ENCODE measurements around the gene KLHDC7B. TPM values are rescaled to one million over a fixed set of nuclear protein-coding genes. Genes with fewer than 3 reads are reported as not detected.

KLHDC7B gene
- total and polyA plus RNA-seq, 2 of the 13 experiments (the other 11 are each of a cell fraction or from before 2014, with no cell fraction given): 0.11 TPM; not detected in 1

DNA sequence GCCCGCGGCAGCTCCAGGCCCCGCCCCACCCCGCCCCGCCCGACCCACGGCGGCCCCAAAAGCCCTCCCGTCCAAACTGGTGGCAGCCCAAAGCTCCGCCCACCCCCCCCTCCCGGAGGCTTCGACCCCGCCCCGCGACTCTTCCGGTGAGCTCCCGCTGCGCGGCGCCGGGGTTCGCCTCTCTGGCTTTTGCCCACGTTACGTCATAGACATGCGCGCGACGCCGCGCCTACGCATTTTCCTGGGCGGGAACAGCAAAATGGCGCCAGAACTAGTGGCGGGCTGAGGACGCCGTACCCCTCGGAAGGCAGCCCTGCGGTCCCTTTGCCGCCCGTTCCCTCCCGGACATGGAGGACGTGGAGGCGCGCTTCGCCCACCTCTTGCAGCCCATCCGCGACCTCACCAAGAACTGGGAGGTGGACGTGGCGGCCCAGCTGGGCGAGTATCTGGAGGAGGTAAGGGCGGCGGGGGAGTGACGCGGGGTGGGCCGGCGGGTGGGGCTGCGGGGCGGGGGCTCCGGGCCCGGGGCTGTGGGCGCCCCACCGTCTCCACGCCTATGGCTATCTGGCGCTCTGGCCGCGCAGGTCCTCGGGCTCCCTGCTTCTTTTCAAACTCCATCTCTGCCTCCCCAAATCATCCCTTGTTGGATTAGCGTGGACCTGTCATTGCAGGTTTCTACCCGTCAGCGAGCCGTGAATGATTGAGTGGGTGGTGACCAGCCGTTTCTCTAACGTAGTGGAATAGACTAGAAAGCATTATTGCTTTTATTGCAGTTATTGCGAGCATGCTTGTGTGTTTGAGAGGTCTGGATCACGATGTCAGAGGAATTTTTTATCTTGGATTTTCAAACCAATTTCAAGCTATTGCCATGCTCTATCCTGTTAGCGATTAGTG lies 37.5 kb upstream of the KLHDC7B start, which contains the start of gene NCAPH2 (continued):
- TF ChIP-seq, protein P1, sequence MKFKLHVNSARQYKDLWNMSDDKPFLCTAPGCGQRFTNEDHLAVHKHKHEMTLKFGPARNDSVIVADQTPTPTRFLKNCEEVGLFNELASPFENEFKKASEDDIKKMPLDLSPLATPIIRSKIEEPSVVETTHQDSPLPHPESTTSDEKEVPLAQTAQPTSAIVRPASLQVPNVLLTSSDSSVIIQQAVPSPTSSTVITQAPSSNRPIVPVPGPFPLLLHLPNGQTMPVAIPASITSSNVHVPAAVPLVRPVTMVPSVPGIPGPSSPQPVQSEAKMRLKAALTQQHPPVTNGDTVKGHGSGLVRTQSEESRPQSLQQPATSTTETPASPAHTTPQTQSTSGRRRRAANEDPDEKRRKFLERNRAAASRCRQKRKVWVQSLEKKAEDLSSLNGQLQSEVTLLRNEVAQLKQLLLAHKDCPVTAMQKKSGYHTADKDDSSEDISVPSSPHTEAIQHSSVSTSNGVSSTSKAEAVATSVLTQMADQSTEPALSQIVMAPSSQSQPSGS (CRISPR knock-in tag; IDR thresholded peaks at IDR 0.05): peak; percentile 95
- TF ChIP-seq WIZ (CRISPR knock-in tag; IDR thresholded peaks at IDR 0.05): no peak
- TF ChIP-seq ZNF160 (CRISPR knock-in tag; IDR thresholded peaks at IDR 0.05): 0 out of 2 replicates have a peak, but pooled peaks have one; percentile 52
- TF ChIP-seq MEIS1 (CRISPR knock-in tag; IDR thresholded peaks at IDR 0.05; ENCODE audit: borderline replicate concordance): no peak
- no peak for TF ChIP-seq SIX4 (CRISPR knock-in tag; IDR thresholded peaks at IDR 0.05)
- TF ChIP-seq ZNF251 (CRISPR knock-in tag; IDR thresholded peaks at IDR 0.05): no peak
- TF ChIP-seq SCMH1 (CRISPR knock-in tag; IDR thresholded peaks at IDR 0.05; ENCODE audit: borderline replicate concordance): no peak
- TF ChIP-seq ZNF552 (CRISPR knock-in tag; IDR thresholded peaks at IDR 0.05; ENCODE audit: borderline replicate concordance): no peak
- no peak for TF ChIP-seq ZNF547 (CRISPR knock-in tag; IDR thresholded peaks at IDR 0.05)
- TF ChIP-seq, protein P2, sequence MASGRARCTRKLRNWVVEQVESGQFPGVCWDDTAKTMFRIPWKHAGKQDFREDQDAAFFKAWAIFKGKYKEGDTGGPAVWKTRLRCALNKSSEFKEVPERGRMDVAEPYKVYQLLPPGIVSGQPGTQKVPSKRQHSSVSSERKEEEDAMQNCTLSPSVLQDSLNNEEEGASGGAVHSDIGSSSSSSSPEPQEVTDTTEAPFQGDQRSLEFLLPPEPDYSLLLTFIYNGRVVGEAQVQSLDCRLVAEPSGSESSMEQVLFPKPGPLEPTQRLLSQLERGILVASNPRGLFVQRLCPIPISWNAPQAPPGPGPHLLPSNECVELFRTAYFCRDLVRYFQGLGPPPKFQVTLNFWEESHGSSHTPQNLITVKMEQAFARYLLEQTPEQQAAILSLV (CRISPR knock-in tag; IDR thresholded peaks at IDR 0.05; ENCODE audit: borderline replicate concordance): 0 out of 2 replicates have a peak, but pooled peaks have one; percentile 39
- no peak for TF ChIP-seq ZNF460 (CRISPR knock-in tag; IDR thresholded peaks at IDR 0.05; ENCODE audit: borderline replicate concordance)
- TF ChIP-seq KLF11 (CRISPR knock-in tag; IDR thresholded peaks at IDR 0.05): 0 out of 2 replicates have a peak, but pooled peaks have one; percentile 20
- TF ChIP-seq GATAD1 (CRISPR knock-in tag; IDR thresholded peaks at IDR 0.05): peak; percentile 99
- TF ChIP-seq MTA1 (CRISPR knock-in tag; IDR thresholded peaks at IDR 0.05; ENCODE audit: borderline replicate concordance): peak; percentile 53; the same call in 1 of the 2 replicates
- TF ChIP-seq, protein P3, sequence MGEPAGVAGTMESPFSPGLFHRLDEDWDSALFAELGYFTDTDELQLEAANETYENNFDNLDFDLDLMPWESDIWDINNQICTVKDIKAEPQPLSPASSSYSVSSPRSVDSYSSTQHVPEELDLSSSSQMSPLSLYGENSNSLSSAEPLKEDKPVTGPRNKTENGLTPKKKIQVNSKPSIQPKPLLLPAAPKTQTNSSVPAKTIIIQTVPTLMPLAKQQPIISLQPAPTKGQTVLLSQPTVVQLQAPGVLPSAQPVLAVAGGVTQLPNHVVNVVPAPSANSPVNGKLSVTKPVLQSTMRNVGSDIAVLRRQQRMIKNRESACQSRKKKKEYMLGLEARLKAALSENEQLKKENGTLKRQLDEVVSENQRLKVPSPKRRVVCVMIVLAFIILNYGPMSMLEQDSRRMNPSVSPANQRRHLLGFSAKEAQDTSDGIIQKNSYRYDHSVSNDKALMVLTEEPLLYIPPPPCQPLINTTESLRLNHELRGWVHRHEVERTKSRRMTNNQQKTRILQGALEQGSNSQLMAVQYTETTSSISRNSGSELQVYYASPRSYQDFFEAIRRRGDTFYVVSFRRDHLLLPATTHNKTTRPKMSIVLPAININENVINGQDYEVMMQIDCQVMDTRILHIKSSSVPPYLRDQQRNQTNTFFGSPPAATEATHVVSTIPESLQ (CRISPR knock-in tag; conservative IDR thresholded peaks at IDR 0.05): 0 out of 2 replicates have a peak, but pooled peaks have one; percentile 37
- TF ChIP-seq TCF7 (IDR thresholded peaks at IDR 0.05; ENCODE audit: low read depth): no peak
- no peak for TF ChIP-seq CHD4 (IDR thresholded peaks at IDR 0.05; ENCODE audit: borderline replicate concordance, low read length)
- TF ChIP-seq, protein P4, sequence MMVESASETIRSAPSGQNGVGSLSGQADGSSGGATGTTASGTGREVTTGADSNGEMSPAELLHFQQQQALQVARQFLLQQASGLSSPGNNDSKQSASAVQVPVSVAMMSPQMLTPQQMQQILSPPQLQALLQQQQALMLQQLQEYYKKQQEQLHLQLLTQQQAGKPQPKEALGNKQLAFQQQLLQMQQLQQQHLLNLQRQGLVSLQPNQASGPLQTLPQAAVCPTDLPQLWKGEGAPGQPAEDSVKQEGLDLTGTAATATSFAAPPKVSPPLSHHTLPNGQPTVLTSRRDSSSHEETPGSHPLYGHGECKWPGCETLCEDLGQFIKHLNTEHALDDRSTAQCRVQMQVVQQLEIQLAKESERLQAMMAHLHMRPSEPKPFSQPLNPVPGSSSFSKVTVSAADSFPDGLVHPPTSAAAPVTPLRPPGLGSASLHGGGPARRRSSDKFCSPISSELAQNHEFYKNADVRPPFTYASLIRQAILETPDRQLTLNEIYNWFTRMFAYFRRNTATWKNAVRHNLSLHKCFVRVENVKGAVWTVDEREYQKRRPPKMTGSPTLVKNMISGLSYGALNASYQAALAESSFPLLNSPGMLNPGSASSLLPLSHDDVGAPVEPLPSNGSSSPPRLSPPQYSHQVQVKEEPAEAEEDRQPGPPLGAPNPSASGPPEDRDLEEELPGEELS (CRISPR knock-in tag; IDR thresholded peaks at IDR 0.05): 0 out of 2 replicates have a peak, but pooled peaks have one; percentile 41
- no peak for TF ChIP-seq NR2F2 (IDR thresholded peaks at IDR 0.05; ENCODE audit: borderline replicate concordance, low read depth)
- TF ChIP-seq, protein P5, sequence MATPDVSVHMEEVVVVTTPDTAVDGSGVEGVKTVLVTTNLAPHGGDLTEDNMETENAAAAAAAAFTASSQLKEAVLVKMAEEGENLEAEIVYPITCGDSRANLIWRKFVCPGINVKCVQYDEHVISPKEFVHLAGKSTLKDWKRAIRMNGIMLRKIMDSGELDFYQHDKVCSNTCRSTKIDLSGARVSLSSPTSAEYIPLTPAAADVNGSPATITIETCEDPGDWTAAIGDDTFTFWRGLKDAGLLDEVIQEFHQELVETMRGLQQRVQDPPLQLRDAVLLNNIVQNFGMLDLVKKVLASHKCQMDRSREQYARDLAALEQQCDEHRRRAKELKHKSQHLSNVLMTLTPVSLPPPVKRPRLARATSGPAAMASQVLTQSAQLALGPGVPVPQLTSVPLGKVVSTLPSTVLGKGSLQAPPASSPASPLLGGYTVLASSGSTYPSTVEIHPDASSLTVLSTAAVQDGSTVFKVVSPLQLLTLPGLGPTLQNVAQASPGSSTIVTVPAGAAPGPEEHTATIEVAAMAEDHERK (CRISPR knock-in tag; IDR thresholded peaks at IDR 0.05; ENCODE audit: low read depth): peak; percentile 74; the same call in 1 of the 2 replicates
- 0 out of 2 replicates have a peak, but pooled peaks have one; percentile 20 for TF ChIP-seq RELA (CRISPR knock-in tag; IDR thresholded peaks at IDR 0.05)
